Large intestine (tissue), 3 donors: ENCODE measurements around the gene ANO2. TPM values are rescaled to one million over a fixed set of nuclear protein-coding genes. Genes with fewer than 3 reads are reported as not detected.
"Not testable (repeated sequence)": the region's sequence is repeated elsewhere in the genome, so short reads cannot be mapped to it uniquely, and the experiment has no call there.

Experiments
- DNase-seq, 2 donors: peaks; one replicate each; pipeline versions ENCODE4 v3.0.0 to v3.0.0-alpha.2; 2013
- H3K27ac ChIP-seq: one replicate; pipeline ENCODE4 v1.5.1; 2013; ENCODE audit warnings: low read length
- H3K27me3 ChIP-seq: 2 replicates; pipeline ENCODE4 v1.6.1; 2013; ENCODE audit warnings: low read length; ENCODE audit not compliant: control insufficient read depth, insufficient read depth
- H3K36me3 ChIP-seq: 2 replicates; pipeline ENCODE4 v1.6.1; 2013; ENCODE audit warnings: low read length; ENCODE audit not compliant: control insufficient read depth, insufficient read depth
- H3K4me1 ChIP-seq: one replicate; pipeline ENCODE4 v1.6.1; 2013; ENCODE audit warnings: low read length; ENCODE audit not compliant: control insufficient read depth, insufficient read depth
- H3K4me3 ChIP-seq: one replicate; pipeline ENCODE4 v1.5.1; 2013; ENCODE audit warnings: low read length
- H3K9me3 ChIP-seq: one replicate; pipeline ENCODE4 v1.6.1; 2013; ENCODE audit warnings: mild to moderate bottlenecking, low read depth, low read length, moderate library complexity; ENCODE audit not compliant: control insufficient read depth
- WGBS: methylation state at CpG from one replicate; pipeline ENCODE4 v1.1.5; 2013; ENCODE audit warnings: low lambda C conversion rate; ENCODE audit not compliant: insufficient coverage; 5-methylcytosine and 5-hydroxymethylcytosine counted together
- polyA plus RNA-seq: library from polyadenylated mRNA; unstranded; fragments of 120-200 nt; gene quantifications from one replicate; pipeline ENCODE4 v1.2.1, GENCODE V29; 2013

ANO2 gene
- polyA plus RNA-seq, 1 donor, result 2.7 TPM

- Histone ChIP-seq H3K36me3 (no peaks in the 10 kb centered on the region), H3K4me3 (no peak overlapping the region), H3K9me3 (peaks cover 5% of the 10 kb centered on the region), H3K27ac (no peak overlapping the region), H3K4me1 (peaks cover 5% of the 10 kb centered on the region), H3K27me3 (peaks cover 4% of the 10 kb centered on the region)
- WGBS, result no CpG with 5 or more reads among the region's 6 CpGs
- DNase-seq, result no peak
These were observed 55.5 kb downstream of the ANO2 start for GRCh38 chr12:5889381-5890047.

- Histone ChIP-seq H3K27me3 (peaks cover 4% of the 10 kb centered on the region), H3K4me3 (no peak overlapping the region), H3K4me1 (peaks cover 11% of the 10 kb centered on the region), H3K36me3 (no peaks in the 10 kb centered on the region), H3K9me3 (peaks cover 5% of the 10 kb centered on the region), H3K27ac (no peak overlapping the region)
- DNase-seq, result no peak
- no CpG with 5 or more reads among the region's 26 CpGs for WGBS
These were observed 56.2 kb downstream of the ANO2 start for GRCh38 chr12:5888816-5889315.

- WGBS, result no CpG with 5 or more reads among the region's 16 CpGs
- not testable (repeated sequence) for H3K4me3 ChIP-seq, H3K36me3 ChIP-seq, H3K27me3 ChIP-seq, DNase-seq, H3K27ac ChIP-seq, H3K9me3 ChIP-seq
- peaks cover 11% of the 10 kb centered on the region for H3K4me1 ChIP-seq
These were observed 57.2 kb downstream of the ANO2 start for GRCh38 chr12:5887819-5888218.

- H3K27ac ChIP-seq, result no peak overlapping the region
- WGBS, result no CpG with 5 or more reads among the region's 3 CpGs
- no peak overlapping the region for H3K4me3 ChIP-seq
- no peaks in the 10 kb centered on the region for H3K36me3 ChIP-seq
- peaks cover 6% of the 10 kb centered on the region for H3K27me3 ChIP-seq
- DNase-seq, result no peak
- H3K9me3 ChIP-seq, result peaks cover 5% of the 10 kb centered on the region
- H3K4me1 ChIP-seq, result peaks cover 11% of the 10 kb centered on the region
These were observed 60.2 kb downstream of the ANO2 start for GRCh38 chr12:5884866-5885265.

- H3K27me3 ChIP-seq, result peaks cover 6% of the 10 kb centered on the region
- H3K9me3 ChIP-seq, result peaks cover 5% of the 10 kb centered on the region
- H3K36me3 ChIP-seq, result no peaks in the 10 kb centered on the region
- H3K27ac ChIP-seq, result no peak overlapping the region
- WGBS, result no CpG with 5 or more reads among the region's 2 CpGs
- peaks cover 11% of the 10 kb centered on the region for H3K4me1 ChIP-seq
- no peak for DNase-seq
- H3K4me3 ChIP-seq, result no peak overlapping the region
These were observed 60.8 kb downstream of the ANO2 start for GRCh38 chr12:5884285-5884684.

GRCh38 chr12:5882511-5883190, 62.4 kb downstream of the ANO2 start:
- Histone ChIP-seq H3K27ac (no peak overlapping the region), H3K4me3 (no peak overlapping the region), H3K36me3 (no peaks in the 10 kb centered on the region), H3K4me1 (peaks cover 11% of the 10 kb centered on the region), H3K9me3 (no peaks in the 10 kb centered on the region), H3K27me3 (peaks cover 8% of the 10 kb centered on the region)
- no CpG with 5 or more reads among the region's 8 CpGs for WGBS
- DNase-seq, result no peak

GRCh38 chr12:5881666-5882065, 63.4 kb downstream of the ANO2 start:
- DNase-seq, result no peak
- Histone ChIP-seq H3K4me3 (no peak overlapping the region), H3K9me3 (no peaks in the 10 kb centered on the region), H3K4me1 (peaks cover 11% of the 10 kb centered on the region), H3K36me3 (no peaks in the 10 kb centered on the region), H3K27me3 (peaks cover 6% of the 10 kb centered on the region), H3K27ac (no peak overlapping the region)

- H3K4me1 ChIP-seq, result peaks cover 11% of the 10 kb centered on the region
- DNase-seq, result no peak
- H3K27me3 ChIP-seq, result peaks cover 6% of the 10 kb centered on the region
- no peak overlapping the region for H3K27ac ChIP-seq
- WGBS, result 100% methylated on average over 1 of the region's 1 CpG
- H3K9me3 ChIP-seq, result no peaks in the 10 kb centered on the region
- no peaks in the 10 kb centered on the region for H3K36me3 ChIP-seq
- H3K4me3 ChIP-seq, result no peak overlapping the region
These were observed 63.9 kb downstream of the ANO2 start for GRCh38 chr12:5881101-5881606.

GRCh38 chr12:5875851-5876250, 69.2 kb downstream of the ANO2 start:
- Histone ChIP-seq H3K27ac (no peak overlapping the region), H3K36me3 (no peaks in the 10 kb centered on the region), H3K9me3 (no peaks in the 10 kb centered on the region), H3K4me3 (no peak overlapping the region), H3K4me1 (no peaks in the 10 kb centered on the region), H3K27me3 (peaks cover 5% of the 10 kb centered on the region)
- WGBS, result 88% methylated on average over 1 of the region's 4 CpGs
- no peak for DNase-seq

- no peak for DNase-seq
- Histone ChIP-seq H3K36me3 (no peaks in the 10 kb centered on the region), H3K4me3 (no peak overlapping the region), H3K4me1 (no peaks in the 10 kb centered on the region), H3K27ac (no peak overlapping the region), H3K9me3 (no peaks in the 10 kb centered on the region), H3K27me3 (peaks cover 2% of the 10 kb centered on the region)
- 80% methylated on average over 1 of the region's 8 CpGs for WGBS
These were observed 70.5 kb downstream of the ANO2 start for GRCh38 chr12:5874514-5874913.
